ENCODE measurements around the gene CDC14B.

CDC14B gene

DNA sequence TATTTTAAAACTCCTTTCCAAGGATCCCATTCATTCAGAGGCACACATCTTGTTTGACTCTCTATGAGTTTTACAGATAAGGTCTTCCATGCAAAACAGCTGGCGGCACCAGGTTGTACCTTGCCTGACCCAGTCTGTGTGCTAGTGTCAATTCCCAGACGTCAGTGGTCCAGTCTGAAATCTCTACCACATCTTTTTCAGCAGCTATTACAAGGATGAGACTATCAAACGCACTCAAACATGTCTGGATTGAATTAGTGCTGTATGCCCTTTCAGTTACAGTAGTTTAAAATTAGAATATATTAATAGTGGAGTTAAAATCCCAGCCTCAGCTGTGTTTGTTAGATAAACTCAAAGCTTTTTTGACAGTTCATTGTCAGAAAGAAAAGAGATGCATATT, 11.7 kb downstream of the CDC14B start:
- TF ChIP-seq, protein P1, sequence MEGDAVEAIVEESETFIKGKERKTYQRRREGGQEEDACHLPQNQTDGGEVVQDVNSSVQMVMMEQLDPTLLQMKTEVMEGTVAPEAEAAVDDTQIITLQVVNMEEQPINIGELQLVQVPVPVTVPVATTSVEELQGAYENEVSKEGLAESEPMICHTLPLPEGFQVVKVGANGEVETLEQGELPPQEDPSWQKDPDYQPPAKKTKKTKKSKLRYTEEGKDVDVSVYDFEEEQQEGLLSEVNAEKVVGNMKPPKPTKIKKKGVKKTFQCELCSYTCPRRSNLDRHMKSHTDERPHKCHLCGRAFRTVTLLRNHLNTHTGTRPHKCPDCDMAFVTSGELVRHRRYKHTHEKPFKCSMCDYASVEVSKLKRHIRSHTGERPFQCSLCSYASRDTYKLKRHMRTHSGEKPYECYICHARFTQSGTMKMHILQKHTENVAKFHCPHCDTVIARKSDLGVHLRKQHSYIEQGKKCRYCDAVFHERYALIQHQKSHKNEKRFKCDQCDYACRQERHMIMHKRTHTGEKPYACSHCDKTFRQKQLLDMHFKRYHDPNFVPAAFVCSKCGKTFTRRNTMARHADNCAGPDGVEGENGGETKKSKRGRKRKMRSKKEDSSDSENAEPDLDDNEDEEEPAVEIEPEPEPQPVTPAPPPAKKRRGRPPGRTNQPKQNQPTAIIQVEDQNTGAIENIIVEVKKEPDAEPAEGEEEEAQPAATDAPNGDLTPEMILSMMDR (IDR thresholded peaks at IDR 0.05; ENCODE audit: low read depth, low read length) = no peak
- no peak for DNase-seq (ENCODE audit: low read depth, low spot score)
- no peak overlapping the region for H3K4me3 ChIP-seq (ENCODE audit: low read depth, low read length)
- in situ Hi-C loops (cut with HindIII; ENCODE audit: low sequenced_read_pairs) = no loop called here

DNA sequence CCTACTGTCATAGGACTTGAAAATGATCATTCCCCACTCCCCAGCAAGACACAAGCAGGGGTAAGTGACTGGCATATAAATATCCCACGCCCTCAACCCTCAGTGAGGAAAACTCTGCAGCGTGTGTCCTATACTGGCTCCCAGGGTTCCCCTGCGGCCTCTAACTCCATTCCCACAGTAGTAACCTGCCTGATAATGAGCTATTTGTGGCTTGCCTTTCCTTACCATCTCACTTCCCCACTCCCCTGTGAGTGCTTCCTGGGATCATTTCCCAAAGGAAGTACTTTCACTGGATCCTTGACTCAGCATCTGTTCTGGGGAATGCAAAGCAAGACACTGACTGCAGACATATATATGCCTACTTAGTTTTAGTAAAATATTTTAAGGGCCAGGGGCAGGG, 14.3 kb downstream of the CDC14B start:
- TF ChIP-seq, protein P1 (IDR thresholded peaks at IDR 0.05; ENCODE audit: low read depth, low read length) = no peak
- no peak for DNase-seq (ENCODE audit: low read depth, low spot score)
- in situ Hi-C loops (cut with HindIII; ENCODE audit: low sequenced_read_pairs) = no loop called here
- H3K4me3 ChIP-seq (ENCODE audit: low read depth, low read length) = no peak overlapping the region

DNA sequence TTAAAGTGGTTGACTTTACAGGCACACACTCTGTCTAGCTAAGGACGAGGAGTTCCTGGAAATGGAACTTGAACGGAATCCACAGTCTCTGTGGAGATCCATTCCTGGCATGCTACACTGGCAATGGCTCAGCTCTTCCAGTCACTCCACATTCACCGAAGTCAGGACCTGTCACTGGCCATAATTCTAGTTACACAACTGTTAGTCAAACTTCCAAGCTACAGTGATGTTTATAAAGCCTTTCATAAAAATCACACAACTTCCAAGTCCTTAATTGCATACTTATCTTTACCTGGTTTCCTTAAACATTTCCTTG, 15.7 kb downstream of the CDC14B start:
- H3K4me3 ChIP-seq (ENCODE audit: low read depth, low read length) = no peak overlapping the region
- in situ Hi-C loops (cut with HindIII; ENCODE audit: low sequenced_read_pairs) = no loop called here
- TF ChIP-seq, protein P1 (IDR thresholded peaks at IDR 0.05; ENCODE audit: low read depth, low read length) = no peak
- no peak for DNase-seq (ENCODE audit: low read depth, low spot score)

DNA sequence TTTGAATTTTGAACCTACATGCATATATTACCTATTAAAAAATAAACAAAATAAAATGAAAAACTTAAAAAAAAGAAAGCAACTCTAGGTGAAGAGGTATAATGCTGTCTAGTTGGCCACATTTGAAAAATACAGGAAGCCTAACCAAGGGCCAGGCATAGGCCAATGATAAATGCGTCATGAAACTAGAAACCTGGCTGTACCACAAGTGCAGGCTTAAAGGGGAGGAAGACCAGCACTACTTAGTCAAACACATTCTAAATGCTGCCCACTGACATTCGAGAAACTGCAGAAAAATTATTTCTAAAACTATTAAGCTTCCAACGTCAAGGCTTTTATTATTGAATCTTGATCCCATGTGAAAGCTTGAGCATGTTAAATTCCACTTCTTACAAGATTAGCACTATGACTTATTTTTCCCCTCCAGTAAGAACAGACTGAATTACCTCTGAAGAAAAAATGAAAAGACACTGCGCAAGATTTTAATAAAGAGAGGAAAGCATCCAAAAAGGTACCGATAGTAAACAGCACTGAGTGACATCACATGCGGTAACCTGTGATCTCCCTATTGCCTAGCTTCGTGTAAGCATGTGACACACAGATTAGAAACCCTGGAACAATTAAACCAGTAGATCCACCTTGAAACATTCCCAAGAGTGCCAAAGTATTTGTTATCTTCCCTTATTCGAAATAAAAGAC, 16.2 kb downstream of the CDC14B start:
- in situ Hi-C loops (cut with HindIII; ENCODE audit: low sequenced_read_pairs) = no loop called here

DNA sequence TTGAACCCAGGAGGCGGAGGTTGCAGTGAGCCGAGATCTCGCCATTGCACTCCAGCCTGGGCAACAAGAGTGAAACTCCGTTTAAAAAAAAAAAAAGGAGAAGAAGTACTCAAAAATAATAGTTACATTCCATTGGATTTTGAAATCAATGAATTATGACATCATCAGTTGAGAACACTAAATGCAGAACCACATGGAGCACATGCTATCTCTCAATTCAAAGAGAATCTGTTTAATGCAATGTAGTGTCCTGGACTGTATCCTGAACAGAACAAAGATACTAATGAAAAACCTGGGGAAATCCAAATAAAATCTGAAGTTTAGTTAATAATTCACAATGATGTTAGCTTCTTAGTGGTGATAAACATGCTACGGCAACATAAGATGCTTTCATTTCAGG, 20.3 kb downstream of the CDC14B start:
- no peak for DNase-seq (ENCODE audit: low read depth, low spot score)
- TF ChIP-seq, protein P1 (IDR thresholded peaks at IDR 0.05; ENCODE audit: low read depth, low read length) = no peak
- in situ Hi-C loops (cut with HindIII; ENCODE audit: low sequenced_read_pairs) = no loop called here
- H3K4me3 ChIP-seq (ENCODE audit: low read depth, low read length) = no peak overlapping the region

More for the DNA sequence above, 16.2 kb downstream of the CDC14B start:
- peak; percentile 38 for DNase-seq (ENCODE audit: low read depth, low spot score)
- no peak overlapping the region for H3K4me3 ChIP-seq (ENCODE audit: low read depth, low read length)
- TF ChIP-seq, protein P1 (IDR thresholded peaks at IDR 0.05; ENCODE audit: low read depth, low read length) = no peak

DNA sequence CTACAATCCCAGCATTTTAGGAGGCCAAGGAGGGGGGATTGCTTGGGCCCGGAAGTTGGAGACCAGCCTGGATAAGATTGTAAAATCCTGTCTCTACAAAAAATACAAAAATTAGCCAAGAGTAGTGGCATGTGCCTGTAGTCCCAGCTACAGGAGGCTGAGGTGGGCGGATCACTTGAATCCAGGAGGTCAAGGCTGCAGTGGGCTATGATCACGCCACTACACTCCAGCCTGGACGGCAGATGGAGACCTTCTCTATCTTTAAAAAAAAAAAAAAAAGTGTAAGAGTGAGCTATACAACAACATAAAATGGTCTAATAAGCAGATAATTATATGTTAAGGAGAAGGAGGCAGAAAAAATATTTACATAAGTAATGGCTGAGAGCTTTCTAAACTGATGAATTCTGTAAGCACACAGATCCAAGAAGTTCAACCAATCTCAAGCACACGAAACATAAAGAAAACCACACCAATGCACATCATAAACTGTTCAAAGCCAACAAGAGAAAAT, 23.0 kb downstream of the CDC14B start:
- DNase-seq (ENCODE audit: low read depth, low spot score) = no peak
- in situ Hi-C loops (cut with HindIII; ENCODE audit: low sequenced_read_pairs) = no loop called here
- TF ChIP-seq, protein P1 (IDR thresholded peaks at IDR 0.05; ENCODE audit: low read depth, low read length) = no peak
- H3K4me3 ChIP-seq (ENCODE audit: low read depth, low read length) = no peak overlapping the region

Measured in astrocyte of the spinal cord (primary cell).